ENCODE results near the gene FAM3C.

FAM3C gene

GRCh38 chr7:121391686-121392085, 4.4 kb downstream of the FAM3C start:
- no peak for TF ChIP-seq CTCF (IDR thresholded peaks at IDR 0.05)

- no peak for TF ChIP-seq CTCF (IDR thresholded peaks at IDR 0.05)
Observed at GRCh38 chr7:121390617-121391016, 5.5 kb downstream of the FAM3C start.

DNA sequence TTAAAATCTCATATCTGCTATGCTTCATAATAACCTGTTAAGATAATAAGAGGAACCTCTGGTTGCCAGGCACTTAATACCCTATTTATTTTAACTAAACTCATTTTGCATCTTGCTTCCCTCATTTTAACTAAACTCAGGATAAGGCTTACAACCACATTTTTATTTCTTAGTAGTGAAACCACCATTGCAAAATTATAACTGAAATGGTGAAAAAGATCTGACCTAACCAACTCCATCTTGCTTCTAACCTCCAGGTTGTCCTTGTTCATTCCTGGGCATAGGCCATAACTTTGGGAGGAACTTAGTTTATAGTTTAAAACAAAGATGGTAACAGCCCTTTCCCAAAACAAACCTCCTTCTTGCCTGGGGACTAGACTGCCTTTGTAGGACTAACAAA, 6.0 kb downstream of the FAM3C start:
- no peak for TF ChIP-seq CTCF (IDR thresholded peaks at IDR 0.05)

- TF ChIP-seq CTCF (IDR thresholded peaks at IDR 0.05), result no peak
Observed at GRCh38 chr7:121388950-121389349, 7.2 kb downstream of the FAM3C start.

DNA sequence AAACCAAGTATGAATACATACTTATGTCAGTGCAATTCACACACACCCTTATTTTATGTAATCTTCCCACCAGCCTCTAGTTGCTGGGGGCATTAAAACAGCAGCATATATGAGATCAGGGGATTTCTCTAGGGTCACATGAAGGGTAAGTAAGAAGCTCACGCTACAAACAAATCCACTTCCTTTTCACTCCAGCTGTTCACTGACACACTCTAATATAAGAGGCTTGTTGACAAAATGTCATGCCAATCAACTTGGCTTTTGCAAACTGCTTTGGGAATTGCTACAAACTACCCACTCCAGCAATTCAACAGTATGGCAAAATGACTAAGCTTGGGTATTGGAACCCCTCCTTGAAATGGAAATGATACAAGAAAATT, 10.3 kb downstream of the FAM3C start:
- TF ChIP-seq CTCF (IDR thresholded peaks at IDR 0.05), result no peak

DNA sequence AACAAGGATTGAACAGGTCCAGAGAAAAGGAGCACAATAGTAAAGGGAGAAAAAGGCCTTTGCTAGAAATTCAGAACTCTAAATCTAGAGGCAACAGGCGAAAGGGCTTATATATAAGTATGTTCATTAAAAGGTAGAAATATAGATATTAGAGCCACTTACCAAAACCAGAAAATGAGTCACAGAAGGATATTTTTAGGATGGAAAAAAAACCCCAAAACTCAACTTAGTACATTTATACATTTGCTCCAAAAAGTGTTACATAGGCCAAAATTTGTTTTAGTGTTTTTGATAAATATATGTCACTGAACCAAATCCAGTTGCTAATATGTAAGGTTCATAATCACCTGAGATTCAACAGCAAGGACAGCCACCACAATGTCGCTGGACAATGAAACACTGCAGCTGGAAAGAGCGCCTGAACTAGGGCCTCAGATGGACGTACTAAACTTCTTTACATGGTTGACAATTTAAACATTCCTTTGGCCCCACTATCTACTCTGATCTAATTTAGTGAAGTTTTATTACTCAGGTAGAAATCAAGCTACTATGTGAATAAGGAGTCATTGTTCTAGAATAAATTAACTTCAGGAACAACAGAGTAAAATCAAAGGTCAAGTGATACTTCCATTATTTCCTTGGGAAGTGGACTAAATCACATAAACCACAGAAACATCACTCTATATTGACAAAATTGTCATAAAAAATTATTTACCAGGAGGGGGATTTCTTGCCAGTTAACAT, 10.9 kb downstream of the FAM3C start:
- no peak for TF ChIP-seq CTCF (IDR thresholded peaks at IDR 0.05)

DNA sequence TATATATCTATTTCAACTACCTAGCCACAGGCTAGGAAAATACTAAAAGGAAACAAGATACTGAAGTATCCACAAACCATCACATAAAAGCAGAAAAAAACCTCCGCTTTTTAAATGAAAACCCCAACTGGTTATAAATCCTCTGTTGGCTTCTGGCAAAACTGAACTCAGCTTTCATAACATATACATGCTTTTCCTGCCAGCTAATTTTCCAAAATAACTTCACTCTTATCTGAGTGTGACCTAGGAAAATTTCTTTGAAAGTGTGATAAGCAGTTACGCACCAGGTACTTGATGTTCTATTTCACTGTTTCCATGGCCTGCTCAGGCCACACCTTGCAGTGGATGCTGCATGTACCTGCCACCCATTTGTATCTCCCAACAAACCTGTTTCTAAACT, 11.8 kb downstream of the FAM3C start:
- TF ChIP-seq CTCF (IDR thresholded peaks at IDR 0.05), result no peak

Data from LNCAP (cell line).